Stimulated activated CD4-positive, alpha-beta T cell treated with anti-CD3 and anti-CD28 coated beads, Interleukin-1b, Interleukin-23, amount 100 ng/mL, for 48 hours (primary cell): Measurements from ENCODE around the gene IGFBP2.

Source experiments
- DNase-seq: peaks from one replicate; pipeline ENCODE4 v3.0.0-alpha.2; 2020

Gene IGFBP2

DNA sequence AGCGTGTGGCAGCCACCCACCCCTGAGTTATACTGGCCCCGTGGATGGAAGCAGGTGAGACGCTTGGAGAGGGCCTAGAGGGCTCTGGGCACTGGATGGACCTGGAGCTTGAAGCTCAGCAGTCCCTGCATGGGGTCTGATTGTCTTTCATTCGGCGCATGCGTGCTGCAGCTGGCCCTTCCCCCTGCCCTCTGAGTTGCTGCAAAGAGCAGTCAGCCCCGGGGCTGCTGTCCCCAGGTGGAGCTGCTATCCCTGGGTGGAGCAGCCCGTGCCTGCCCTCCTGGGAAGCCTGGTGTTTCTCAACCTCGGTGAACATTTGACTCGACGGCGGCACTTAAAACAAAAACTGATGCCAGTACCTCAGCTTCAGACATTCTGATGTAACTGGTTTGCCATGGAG lies 32.5 kb downstream of the IGFBP2 start:
- no peak for DNase-seq

DNA sequence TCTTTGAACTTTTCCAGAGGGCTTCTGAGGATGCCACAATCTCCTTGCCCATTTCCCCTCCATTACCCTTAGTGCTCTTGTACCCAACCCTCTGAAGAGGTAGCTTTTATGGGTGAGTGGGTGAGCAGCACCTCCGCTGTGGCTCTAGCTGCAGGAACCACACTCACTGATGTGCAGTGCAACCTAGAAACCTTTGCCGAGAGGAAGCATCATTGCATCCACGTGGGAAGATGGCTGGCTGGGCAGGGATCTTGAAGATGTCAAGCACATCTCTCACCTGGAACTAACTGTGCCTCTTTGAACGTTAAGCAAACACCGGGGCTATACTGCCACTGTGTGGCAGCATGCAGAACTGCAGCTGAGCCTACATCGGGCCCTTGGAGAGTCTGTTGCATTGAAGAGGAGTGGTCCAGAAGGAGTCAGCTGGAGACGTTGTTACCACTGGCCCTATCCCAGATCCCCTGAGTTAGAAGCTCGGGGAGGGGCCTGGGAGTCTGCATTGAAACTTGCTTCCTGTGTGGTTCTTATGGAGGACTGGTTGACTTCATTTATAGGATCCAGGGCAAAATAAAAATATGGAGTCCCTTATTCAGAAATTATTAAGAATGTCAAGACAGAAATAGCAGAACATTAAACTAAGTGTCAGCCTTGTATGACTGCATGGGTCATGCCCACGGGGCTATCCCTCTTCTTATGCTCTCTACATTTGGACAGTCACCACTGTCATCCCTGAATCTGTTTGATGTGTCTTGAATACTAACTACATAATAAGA lies 33.4 kb downstream of the IGFBP2 start:
- DNase-seq, result peak; percentile 70

DNA sequence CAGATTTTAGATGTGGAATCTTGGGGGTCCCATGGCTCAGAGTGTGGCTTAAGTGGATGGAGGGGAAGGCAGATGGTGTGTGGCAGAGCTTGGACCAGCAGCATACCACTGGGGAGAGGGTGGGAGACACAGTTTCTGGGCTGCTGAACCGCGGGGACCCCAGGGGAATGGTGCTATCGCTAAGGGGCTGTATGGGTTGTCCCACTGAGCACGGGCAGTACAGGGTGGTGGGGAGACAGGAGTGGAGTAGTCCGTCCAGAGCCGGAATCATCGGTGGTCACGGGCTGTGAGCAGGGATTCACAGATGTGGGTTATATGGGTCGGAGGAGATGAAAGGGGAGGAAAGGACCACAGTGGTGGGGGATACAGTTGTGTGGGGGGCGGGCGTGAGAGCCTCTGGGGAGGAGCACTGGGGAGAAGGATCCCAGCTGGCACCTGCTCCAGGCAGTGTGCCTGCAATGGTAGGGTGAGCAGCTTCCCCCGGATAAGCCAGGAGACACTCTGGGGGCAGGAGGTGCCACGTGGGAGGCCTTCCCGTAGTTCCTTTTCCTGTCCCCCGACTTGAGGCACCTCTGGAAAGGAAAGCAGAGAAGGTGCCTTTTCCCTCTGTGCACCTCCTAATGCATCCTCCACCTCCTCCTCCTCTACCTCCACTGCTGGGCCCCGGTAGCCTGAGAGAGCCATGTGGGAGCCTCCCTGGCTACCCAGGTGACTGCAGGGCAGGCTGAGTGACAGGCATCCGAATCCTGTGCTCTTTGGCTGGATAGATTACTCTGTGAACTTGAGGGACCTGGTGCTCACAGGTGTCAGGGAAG lies 37.3 kb downstream of the IGFBP2 start:
- no peak for DNase-seq

DNA sequence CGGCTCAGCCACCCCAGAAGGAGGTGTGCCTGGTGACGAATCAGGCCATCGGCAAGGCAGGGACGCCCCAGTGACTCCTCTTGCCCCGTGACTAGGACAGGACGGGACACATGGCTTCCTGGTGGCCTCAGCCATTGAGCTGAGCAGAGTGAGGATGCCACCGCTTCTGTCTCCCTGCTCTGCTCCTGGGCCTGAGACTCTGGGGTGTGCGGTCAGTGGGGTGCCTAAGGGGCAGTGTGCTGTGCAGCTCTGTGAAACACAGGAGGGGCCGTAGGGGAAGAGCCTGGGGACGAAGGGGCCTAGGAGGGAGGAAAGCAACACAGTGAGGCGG lies 37.8 kb downstream of the IGFBP2 start:
- DNase-seq, result no peak

DNA sequence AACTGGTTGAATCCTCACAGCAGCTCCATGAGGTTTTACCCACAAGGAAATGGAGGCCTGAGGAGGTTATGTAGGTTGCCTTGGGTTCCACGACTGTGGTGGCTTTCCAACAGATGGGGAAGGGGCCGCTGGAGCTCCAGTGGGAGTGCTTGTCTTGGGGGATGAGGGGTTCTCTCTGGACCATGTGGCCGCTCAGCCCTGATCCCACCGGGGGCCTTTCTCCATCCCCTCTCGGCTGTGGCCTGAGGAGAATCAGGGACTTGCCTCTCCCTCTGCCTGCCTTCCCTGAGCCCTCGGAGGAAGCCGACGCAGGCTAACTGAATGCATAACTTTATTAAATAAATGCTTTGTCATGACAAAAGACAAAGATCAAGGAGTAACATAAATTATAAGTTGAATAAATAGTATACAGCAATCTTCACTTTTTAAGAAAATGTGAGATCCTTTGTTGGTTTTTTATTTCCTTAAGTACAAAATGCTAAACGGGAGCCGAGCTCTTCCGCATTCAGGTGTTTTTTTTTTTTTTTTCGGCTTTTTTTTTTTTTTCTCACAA lies 38.6 kb downstream of the IGFBP2 start:
- DNase-seq, result no peak

DNA sequence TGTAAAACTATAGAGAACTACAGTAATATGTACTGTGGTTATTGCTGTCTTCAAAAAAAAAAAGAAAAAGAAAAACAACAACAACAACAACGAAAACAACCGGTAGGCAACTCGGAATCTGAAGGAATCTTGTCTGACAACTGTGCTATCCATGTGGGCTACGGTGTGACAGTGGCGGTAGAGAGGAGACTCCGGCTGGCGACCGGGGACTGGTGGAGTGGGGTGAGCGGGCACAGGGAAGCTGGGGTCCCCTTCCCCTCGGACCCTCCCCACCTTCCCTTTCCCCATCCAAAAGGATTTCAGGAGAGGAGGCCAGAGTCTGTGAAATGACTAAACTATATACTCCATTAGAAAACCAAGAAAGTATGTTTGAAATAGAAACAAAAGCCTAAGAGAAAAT lies 39.2 kb downstream of the IGFBP2 start:
- no peak for DNase-seq

DNA sequence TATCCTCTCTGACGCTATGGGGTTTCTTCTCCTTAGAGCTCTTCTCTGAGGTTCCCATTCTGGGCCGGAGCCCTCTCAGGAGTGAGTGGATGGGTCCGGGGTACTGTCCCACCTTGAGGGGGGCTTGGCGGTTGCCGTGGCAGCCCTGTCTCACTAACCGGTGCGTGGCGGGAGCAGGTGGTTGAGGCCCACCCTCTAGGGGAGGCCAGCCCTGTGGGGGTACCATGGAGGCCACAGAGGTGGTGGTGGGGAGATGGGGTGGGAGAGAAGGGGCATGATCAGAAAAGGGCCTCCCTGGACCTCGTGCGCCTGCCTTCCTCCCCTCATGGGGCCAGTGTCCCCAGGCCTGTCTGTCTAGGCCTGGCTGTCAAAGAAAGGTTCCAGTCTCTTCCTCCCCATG lies 39.8 kb downstream of the IGFBP2 start:
- no peak for DNase-seq

DNA sequence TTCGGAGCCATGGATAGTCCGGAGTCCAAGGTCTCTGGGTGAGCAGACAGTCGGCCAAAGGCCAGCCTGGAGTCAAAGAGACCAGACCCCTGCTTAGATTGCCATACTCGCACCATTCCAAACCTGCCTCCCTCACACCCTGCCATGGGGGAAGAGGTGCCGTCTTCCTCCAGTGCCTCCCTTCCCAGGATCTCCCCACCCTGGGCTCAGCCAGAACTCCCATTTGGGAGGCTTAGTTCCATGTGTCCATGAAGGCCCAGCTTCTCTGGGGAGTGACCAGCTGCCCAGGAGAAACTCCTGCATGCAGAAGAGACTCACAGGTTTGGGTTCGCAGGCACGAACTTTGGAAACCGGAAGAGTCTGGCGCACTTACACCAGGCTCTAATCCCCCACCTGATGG lies 40.4 kb downstream of the IGFBP2 start:
- DNase-seq, result no peak

DNA sequence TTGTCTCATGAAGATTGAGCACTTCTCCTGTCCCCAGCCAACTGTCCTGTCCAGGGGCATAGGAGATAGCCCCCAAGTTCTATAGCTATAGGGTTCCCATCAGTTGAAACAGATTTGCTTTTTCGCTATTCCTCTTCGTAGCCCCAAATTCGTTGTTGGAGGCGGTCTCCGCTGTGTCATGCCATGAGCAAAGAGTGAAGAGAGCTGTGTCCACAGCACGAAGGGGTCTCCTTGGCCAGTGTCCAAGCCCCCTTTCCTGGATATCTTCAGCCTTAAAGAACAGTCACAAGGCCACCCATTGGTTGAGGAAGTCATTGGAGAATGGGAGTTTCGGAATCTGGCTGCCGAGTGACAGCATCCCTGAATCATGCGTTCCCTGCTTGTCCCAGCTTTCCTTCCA lies 41.2 kb downstream of the IGFBP2 start:
- no peak for DNase-seq

DNA sequence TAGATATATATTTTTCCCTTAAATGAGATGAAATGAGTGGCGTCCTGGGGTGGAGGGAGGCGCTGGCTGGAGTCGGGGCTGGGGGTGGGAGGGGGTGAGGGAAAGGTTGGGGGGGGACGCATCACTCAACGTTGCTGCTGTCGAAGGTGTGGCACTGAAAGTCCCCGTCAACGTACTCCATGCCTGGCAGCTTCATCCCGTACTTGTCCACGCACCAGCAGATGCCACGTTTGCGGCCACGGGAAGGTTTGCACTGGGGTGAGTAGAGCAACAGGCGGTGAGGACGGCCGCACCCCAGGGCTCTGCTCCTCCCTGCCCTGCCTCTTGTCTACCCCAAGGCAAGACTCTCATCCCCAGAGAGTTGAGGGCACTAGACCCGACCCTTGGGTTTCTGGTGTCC lies 43.4 kb downstream of the IGFBP2 start:
- no peak for DNase-seq

DNA sequence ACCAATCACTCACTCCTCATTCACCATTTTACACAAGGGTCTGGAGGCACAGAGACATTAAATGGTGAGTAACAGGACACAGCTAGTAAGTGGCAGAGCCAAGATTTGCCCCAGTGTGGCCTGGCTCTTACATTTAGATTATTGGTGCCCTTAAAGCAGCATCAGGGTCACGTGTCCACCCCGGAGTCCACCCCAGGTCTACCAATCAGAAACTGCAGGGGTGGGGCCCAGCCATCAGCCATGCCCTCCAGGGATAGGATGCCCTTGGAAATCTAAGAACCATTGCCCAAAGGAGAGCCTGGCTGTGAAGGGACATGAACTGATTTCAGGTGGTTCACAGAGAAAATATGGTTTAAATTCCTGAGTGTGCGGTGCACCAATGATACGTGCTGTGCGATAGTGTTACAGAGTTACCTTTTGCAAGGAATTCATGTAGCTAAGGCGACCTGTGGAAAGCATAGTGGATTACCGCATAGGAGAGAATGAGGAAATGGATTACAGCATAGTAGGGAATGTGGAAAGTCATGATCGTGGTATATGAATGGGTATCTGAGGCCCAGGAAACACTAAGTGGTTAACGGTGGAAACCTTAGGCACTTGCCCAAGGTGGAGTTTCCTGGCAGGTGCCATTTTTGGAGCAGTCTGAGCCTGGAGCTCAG lies 44.3 kb downstream of the IGFBP2 start:
- no peak for DNase-seq

DNA sequence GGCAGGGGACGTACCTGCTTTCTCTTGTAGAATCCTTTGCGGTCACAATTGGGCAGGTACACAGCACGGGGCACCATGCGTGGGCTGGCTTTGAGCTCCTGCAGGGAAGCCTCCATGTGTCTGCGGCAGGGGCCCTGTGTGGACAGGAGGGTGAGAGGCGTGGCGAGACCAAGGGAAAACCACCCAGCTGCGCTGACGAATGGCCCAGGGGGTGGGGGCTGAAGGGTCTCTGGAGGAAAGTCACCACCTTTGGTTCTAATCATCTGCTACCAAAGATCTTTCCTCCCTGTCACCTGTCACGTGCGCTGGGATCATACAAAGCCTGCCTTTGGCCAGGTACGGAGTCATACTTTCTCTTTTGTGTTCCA lies 44.9 kb downstream of the IGFBP2 start:
- DNase-seq, result no peak

DNA sequence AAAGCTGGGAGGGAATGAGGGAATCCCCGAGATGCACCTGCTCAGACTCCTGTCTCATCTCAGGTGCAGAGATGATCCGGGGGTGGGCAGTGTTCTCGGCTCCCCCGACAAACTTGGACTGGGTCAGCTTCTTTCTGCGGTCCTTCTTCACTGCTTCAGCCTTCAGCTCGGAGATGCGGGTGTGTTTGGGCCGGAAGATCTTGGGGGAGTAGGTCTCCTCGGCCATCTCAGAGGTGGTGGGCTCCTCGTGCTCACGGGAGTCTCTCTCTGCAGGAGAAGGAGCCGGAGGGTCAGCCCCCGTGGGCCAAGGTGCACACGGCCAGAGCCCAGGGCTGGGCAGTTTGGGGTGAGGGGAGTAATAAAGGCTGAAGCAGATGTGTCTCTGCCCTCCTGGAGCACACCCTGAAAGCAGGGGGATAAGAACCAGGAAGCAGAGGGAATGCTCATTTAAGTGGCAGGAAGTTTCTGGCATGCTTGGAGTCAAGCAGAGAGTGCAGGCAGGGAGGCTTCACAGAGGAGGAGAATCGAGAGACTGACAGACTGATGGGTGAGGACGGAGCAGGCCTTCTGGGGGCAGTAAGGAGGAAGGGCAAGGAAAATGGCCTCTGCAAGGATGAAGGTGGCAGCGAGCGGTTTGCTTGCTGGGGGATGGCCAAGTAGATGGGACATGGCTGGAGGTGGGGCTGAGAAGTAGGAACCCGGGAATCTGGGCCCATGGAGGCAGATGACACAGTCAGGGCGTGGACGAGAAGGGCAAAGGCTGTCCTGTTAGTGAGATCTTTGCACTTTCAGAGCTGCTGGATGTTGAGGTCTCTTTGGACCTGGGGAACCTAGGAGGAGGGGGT lies 45.8 kb downstream of the IGFBP2 start:
- no peak for DNase-seq

DNA sequence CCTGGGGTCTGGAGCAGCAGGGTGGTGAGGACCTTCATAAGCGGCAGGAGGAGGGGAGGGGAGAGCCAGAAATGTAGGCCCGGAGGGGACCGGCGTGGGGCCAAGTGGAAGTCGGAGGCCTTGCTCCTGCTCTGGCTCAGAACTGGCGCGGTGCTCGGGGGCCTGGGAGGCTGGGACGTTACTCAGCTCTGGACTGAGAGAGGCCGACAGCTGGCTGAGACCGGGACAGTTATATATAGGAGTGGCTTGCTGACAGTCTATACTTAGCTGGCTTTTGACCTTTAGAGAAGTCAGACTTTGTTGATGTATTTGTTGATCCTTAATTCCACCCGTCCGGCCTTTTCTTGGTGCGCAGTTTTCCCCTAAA lies 46.4 kb downstream of the IGFBP2 start:
- no peak for DNase-seq

DNA sequence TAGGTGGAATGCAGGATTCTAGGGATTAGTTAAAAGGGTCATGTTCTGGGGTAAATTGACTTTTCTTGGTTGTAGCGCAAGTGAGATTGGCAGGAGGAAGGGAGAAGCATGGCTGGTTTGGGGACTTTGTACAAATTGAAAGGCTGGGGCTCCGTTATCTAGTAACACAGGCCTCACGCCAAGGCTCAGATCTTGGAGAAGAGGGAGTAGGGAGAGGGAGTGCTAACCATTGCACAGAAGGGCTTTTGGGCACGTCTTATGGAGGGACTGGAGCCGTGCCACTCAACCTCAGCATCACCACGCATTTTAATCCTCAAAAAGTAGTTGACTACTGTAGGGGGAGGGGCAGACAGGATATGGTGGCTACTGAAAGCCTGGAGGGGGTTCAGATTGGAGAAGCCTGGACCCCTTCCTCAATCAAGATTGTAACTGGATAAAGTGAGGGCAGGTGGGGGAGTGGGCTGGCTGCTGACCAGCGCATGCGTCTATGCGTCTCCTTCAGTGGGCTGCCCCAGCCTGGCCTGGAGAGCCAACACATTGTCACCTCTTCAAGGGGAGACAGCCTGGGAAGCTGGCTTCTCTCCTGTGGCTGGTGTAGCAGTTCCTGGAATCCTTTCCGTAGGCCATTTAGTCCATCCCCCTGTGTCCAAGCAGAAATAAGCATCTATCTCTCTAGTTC lies 47.9 kb downstream of the IGFBP2 start:
- no peak for DNase-seq

DNA sequence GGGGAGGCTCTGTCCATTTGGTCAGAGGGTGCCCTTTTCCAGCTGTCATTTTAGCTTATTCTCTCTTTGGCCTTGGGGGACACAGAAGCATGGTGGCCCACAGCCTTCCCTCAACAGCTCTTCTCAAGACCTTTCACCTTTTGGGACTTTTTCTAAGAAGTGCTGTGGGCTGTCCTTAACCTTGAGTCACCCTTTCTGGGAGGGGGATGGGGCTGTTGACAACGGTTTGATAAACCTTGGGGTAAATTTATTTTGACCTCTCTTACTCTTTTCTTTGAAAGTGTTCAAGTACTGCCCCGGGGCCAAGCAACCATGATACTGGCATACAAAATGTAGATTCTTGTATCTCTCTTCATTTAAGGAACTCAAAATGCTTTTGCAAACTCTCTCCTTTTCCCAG lies 48.5 kb downstream of the IGFBP2 start:
- no peak for DNase-seq

DNA sequence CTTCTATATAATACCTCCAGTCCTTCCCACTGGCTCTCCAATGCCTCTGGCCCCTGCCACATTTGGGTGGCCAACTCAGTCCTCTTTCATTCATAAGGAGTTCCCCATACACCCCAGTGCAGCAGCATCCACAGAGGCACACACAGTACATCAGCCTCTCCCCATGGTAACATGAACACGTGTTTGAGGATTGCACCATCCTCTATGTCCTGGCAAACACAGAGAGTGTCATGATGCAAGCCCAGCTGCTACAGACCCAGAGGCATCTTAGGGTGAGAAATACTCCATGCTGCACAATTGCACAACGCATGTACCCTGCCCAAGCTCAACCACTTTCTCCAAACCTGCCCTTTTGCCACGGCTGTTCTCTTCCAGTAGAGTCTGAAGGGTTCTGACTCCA lies 50.6 kb downstream of the IGFBP2 start:
- no peak for DNase-seq

DNA sequence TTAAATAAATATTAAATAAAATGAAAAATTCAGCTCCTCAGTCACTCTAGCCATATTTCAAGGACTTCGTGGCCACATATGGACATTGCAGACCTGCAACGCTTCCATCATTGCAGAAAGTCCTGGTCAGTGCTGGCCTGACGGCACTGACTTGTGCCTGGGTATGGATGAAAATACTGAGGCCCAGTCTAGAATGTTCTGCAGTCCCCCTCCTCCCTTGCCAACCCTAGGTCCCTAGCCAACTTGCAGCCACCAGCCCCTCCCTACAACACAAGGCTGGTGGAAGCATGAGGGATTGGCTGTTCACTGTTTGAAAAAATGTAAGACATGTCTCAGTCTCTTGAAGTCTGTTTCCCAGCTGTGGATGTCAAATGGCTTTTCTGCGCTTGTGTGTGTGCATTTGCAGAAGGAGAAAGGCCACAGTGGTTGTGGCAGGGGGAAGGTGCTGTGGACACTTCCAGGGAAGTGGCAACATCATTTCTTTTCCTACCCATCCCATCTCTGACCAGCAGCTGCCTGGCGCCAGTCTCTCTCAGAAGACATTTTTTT lies 52.2 kb downstream of the IGFBP2 start:
- DNase-seq, result no peak

DNA sequence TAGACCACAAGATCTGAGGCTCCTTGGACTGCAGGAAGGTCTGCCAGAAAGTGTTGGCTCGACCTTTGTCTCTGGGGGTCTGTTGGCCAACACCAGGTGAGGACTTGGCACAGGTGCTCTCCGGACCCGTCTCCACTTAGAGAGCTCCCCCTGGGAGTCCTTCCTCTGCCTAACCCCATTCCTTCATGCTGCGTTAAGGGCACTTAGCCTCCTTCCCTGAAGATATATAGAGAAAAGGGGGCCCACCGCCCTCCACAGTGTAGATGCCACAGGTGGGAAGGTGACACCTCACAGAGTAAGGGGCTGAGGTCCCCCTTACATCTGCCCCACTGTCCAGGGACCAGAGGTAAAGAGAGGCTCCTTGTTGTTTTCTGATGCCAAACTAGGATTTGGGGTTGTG lies 53.9 kb downstream of the IGFBP2 start:
- no peak for DNase-seq

DNA sequence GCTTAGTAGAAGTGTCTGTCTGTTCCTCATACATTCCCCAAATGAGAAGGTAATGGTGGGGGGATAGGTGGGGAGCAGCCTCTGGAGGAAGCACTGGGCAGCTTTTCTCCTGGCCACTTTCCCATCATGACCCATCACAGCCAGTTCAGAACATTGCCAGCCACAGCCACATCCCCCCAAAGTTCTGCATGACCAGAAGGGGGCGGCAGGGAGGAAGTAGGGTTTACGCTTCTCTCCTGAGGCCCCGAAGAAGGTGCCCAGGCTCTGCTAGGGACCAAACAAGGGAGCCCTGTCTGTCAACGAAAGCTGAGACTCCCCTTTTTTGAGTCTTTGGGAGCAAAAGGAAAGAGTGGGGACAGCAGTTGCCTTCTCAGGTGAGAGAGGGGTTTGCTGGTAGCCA lies 54.4 kb downstream of the IGFBP2 start:
- DNase-seq, result no peak

DNA sequence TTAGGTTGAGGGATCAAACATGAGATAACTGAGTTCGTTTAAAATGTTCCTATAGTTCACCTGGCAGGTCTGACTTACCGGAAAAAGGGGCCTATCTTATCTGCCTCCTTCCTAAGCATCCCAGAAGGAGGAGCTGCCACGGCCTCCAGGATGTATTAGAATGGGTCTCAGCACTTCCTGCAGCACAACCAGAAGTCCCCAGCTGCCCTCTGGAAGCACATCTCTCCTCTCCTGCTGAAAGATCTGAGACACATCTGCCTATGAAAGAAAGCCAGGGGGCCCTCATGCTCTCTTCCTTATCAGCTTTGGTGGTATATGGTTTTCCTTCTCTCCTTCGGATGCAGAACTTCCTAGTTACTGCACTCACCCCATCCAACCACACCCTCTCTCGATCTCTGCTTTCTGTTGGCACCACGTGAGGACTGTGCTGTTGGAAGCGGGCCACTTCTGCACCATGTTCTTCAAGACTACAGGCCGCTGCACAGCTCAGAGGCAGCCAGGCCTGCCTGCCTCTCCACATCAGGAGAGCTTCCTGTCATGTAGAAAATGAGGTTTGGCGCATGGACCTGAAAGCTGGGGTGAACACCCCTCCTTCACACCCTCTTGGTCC lies 55.6 kb downstream of the IGFBP2 start:
- DNase-seq, result no peak

DNA sequence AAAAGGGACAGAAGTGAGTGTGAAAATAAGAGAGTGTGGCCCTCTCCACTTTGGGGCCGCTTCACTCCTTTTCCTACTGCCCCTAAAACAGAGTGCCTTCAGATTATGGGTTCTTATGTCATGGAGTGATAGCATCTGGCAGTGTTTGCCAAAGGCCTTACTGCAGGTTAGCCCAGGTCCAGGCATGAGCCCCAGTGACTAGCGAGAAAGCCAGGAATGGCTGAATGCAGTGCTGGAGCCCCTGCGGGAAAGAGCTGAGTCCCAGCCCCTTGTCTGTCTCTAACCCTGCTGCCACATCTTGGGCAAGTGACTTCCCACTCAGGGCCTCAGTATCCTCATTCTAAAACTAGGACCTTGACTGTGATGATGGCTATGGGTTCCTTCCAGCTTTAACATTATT lies 56.2 kb downstream of the IGFBP2 start:
- DNase-seq, result no peak
